Uterus (tissue), 4 donors: ENCODE data around the gene CDCA4. TPM values are rescaled to one million over a fixed set of nuclear protein-coding genes. Genes with fewer than 3 reads are reported as not detected.

ENCODE experiments used
- DNase-seq, 2 donors: peaks; one replicate each; pipeline ENCODE4 v3.0.0-alpha.2; 2019 to 2020
- H3K27ac ChIP-seq, 2 donors: fragments of 200-600 bp; sonication (generic); 1 replicate in 1 of 2; 2 replicates in 1 of 2; pipeline ENCODE4 v1.5.1; 2016 to 2018
- H3K27me3 ChIP-seq, 2 donors: fragments of 200-600 bp; sonication (generic); one replicate each; pipeline ENCODE4 v1.5.1; 2018 to 2019; ENCODE audit warnings: control low read depth in 1 of 2
- H3K36me3 ChIP-seq, 2 donors: fragments of 200-600 bp; sonication (generic); one replicate each; pipeline ENCODE4 v1.5.1; 2019; ENCODE audit warnings: control low read depth in 1 of 2
- H3K4me1 ChIP-seq, 2 donors: fragments of 200-600 bp; sonication (generic); one replicate each; pipeline ENCODE4 v1.5.1; 2018 to 2019; ENCODE audit warnings: control low read depth in 1 of 2
- H3K4me3 ChIP-seq, 2 donors: fragments of 200-600 bp; sonication (generic); 1 replicate in 1 of 2; 2 replicates in 1 of 2; pipeline ENCODE4 v1.5.1; 2018 to 2019; ENCODE audit warnings: mild to moderate bottlenecking in 1 of 2
- H3K9me3 ChIP-seq, 2 donors: fragments of 200-600 bp; sonication (generic); one replicate each; pipeline ENCODE4 v1.5.1; 2019; ENCODE audit warnings: control low read depth in 1 of 2
- POLR2A ChIP-seq, 2 donors: fragments of 450-650 bp; IDR thresholded peaks; one replicate each; pipeline ENCODE4 v1.6.1; 2016; ENCODE audit warnings: antibody characterized with exemption in 2 of 2, mild to moderate bottlenecking in 1 of 2, moderate library complexity in 1 of 2
- intact Hi-C: fragments of 100-400 bp; cut with DNase I; formaldehyde crosslinking; loops from one replicate; pipeline ENCODE4 v1.15.1; 2023; ENCODE audit warnings: low total_unique reads
- total RNA-seq, 4 donors: library from RNA; depleted of rRNA in 3 of 4; stranded (reverse); fragments of >200 nt in 3 of 4; gene quantifications; one replicate each; pipeline versions ENCODE4 v1.1.0 to v1.2.4, GENCODE V29; 2014 to 2023
- TF ChIP-seq, protein P1 (sequence below), 4 experiments: fragments of 200-600 bp in 2 of 4; fragments of 450-650 bp in 2 of 4; sonication (generic) in 2 of 4; IDR thresholded peaks; one replicate each; pipeline ENCODE4 v1.5.1; 2016 to 2019; ENCODE audit warnings: antibody characterized with exemption in 4 of 4, mild to moderate bottlenecking in 2 of 4, moderate library complexity in 1 of 4
- donor health status: DM: yes; HTN: yes; CAD: no.

The CDCA4 gene
- total RNA-seq, 4 donors from 2014 or later = 2.3 to 43.3 (median 10.3) TPM

DNA sequence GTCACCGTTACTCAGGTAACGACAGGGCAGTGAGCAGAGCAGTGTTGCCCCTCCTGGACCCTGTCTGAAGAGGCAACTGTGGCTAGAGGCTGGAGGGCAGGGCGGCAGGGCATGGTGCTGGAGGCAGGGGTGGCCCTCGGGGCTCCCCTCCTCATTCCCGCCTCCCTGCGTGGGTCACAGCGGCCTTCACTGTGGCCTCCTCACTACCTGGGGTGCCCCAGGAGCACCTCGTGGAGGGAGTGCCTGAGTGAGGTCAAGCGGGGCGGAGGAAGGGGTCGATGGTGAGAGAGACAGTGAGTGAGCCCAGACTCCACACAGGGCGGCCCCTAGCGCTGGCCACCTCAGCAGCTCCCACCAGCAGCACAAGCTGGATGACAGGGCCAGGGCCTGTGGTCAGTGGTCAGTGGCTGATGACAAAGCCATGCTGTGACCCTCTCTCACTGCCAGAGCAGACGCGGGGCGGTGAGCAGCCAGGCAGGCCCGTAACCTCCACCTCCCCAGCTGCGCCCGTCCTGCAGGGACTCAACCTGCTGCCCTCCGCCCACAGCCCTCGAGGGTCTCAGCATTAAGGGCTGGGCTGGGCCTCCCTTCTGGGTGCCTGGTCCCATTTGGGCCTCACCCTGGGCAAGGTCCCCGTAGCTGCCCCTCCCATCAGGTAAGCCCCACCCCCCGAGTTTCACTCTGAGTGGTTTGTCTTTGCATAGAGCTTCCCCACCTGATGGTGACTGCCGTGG, 26.6 kb upstream of the CDCA4 start:
- intact Hi-C loops = loop anchor here (5.0 kb wide), 1 partner anchor 150 kb away; no protein-coding TSS in a partner anchor
- Histone ChIP-seq H3K27me3 (no peaks in the 10 kb centered on the region), H3K9me3 (no peaks in the 10 kb centered on the region), H3K4me1 (peaks cover 0 to 6% of the 10 kb centered on the region in 2 donors), H3K4me3 (no peak overlapping the region), H3K36me3 (no peaks in the 10 kb centered on the region), H3K27ac (no peak overlapping the region)
- no peak for DNase-seq
- TF ChIP-seq, protein P1, sequence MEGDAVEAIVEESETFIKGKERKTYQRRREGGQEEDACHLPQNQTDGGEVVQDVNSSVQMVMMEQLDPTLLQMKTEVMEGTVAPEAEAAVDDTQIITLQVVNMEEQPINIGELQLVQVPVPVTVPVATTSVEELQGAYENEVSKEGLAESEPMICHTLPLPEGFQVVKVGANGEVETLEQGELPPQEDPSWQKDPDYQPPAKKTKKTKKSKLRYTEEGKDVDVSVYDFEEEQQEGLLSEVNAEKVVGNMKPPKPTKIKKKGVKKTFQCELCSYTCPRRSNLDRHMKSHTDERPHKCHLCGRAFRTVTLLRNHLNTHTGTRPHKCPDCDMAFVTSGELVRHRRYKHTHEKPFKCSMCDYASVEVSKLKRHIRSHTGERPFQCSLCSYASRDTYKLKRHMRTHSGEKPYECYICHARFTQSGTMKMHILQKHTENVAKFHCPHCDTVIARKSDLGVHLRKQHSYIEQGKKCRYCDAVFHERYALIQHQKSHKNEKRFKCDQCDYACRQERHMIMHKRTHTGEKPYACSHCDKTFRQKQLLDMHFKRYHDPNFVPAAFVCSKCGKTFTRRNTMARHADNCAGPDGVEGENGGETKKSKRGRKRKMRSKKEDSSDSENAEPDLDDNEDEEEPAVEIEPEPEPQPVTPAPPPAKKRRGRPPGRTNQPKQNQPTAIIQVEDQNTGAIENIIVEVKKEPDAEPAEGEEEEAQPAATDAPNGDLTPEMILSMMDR (IDR thresholded peaks at IDR 0.05) = no peak
- TF ChIP-seq POLR2A (IDR thresholded peaks at IDR 0.05) = no peak

DNA sequence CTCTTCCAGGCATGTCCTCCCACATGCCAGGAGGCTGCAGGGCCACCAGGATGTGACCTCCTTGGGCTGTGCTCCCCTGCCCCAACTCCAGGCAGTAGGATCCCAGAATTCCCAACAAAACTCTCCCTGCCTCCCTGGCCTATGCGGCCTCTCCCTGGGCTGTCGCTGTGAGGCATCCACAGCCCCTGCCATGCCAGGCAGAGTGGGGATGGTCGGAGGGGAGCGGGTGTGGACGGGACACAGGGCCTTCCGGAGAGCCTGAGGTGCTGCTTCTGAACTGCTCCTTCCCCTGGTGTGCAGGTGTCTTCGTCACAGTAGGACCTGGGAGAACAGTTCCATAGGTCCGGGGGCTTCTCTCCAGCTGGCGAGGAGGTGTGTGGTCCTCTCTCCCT, 26.0 kb upstream of the CDCA4 start:
- no peaks in the 10 kb centered on the region for H3K36me3 ChIP-seq
- peaks cover 0 to 6% of the 10 kb centered on the region in 2 donors for H3K4me1 ChIP-seq
- no peak overlapping the region for H3K27ac ChIP-seq
- no peak for DNase-seq
- no peak for TF ChIP-seq POLR2A (IDR thresholded peaks at IDR 0.05)
- TF ChIP-seq, protein P1 (IDR thresholded peaks at IDR 0.05) = no peak
- intact Hi-C loops = loop anchor here (5.0 kb wide), 1 partner anchor 150 kb away; no protein-coding TSS in a partner anchor
- H3K4me3 ChIP-seq = no peak overlapping the region
- H3K27me3 ChIP-seq = no peaks in the 10 kb centered on the region
- H3K9me3 ChIP-seq = no peaks in the 10 kb centered on the region

DNA sequence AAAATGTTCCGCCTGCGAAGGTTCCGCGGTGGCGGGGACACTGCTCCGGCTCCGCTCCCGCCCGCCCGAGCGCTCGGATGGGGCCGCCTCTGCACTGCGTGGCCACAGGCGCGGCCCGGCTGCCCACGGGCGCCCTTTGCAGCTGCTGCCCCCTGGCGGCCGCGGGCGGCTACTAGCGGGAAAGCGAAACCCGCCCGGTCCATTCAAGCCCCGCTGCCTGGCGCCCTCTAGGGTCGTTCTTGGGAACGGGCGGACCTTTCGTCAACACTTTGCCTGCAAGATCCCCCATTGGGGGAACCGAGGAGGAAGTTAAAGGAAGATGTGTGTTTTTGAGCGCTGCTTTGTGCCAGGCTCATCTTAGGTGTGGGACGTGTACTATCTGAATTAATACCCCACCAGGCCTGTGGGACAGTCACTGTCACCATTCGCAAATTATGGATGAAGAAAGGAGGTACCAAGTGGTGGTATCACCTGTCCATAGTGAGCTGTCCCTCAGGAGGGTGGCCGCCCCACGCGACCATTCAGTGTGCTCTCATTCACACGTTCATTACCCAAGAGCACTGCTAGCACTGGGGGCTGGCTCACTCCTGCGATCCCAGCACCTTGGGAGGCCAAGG, 24.9 kb upstream of the CDCA4 start:
- DNase-seq = peak; percentile 88 to 91
- Histone ChIP-seq H3K27ac (no peak overlapping the region), H3K4me3 (no peak overlapping the region), H3K9me3 (no peaks in the 10 kb centered on the region), H3K27me3 (no peaks in the 10 kb centered on the region), H3K4me1 (peaks cover 0 to 6% of the 10 kb centered on the region in 2 donors), H3K36me3 (no peaks in the 10 kb centered on the region)
- intact Hi-C loops = loop anchor here (5.0 kb wide), 1 partner anchor 149 kb away; no protein-coding TSS in a partner anchor
- TF ChIP-seq POLR2A (IDR thresholded peaks at IDR 0.05) = no peak
- TF ChIP-seq, protein P1 (IDR thresholded peaks at IDR 0.05) = peak; percentile 100

DNA sequence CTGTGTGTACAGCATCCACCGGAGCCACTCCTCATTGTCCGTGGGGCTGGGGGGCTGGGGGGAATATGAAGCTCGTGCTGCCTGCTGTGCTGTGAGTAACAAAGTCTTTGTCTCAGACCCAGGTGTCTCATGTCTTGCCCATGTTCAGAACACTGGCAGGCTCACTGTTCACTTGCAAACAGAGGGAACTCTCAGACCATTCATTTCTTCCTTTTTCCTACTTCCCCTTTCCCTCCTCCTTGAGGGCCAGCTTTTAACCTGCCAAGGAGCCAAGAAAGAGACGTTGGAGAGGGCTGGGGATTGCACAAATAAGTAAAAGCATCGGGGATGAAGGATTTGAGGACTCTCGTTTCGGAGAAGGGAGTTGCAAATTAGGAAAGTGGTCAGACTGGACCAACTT, 22.8 kb upstream of the CDCA4 start:
- TF ChIP-seq, protein P1 (IDR thresholded peaks at IDR 0.05) = no peak
- TF ChIP-seq POLR2A (IDR thresholded peaks at IDR 0.05) = no peak
- Histone ChIP-seq H3K4me3 (no peak overlapping the region), H3K9me3 (no peaks in the 10 kb centered on the region), H3K27ac (no peak overlapping the region), H3K36me3 (no peaks in the 10 kb centered on the region), H3K4me1 (peaks cover 0 to 6% of the 10 kb centered on the region in 2 donors), H3K27me3 (no peaks in the 10 kb centered on the region)
- no peak for DNase-seq
- intact Hi-C loops = no loop called here

DNA sequence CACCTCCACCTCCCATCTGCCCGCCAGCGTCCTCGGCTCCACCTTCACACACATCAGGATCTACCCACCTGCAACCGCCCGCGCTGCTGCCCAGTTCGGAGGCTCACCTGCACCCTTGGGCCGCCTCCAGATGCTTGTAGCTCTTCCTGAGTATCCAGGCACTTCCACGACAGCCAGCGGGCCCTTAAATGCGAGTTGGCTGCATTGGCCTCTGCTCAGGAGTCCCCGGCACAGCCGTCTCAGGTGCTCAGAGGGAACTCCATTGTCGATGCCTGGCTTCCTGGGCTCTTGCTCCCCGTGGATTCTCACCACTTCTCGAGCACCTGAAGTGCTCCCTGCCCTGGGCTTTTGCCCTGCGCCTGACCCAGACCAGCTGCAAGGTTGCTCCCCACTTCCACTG, 21.9 kb upstream of the CDCA4 start:
- no peak for TF ChIP-seq POLR2A (IDR thresholded peaks at IDR 0.05)
- TF ChIP-seq, protein P1 (IDR thresholded peaks at IDR 0.05) = no peak
- Histone ChIP-seq H3K27me3 (no peaks in the 10 kb centered on the region), H3K9me3 (no peaks in the 10 kb centered on the region), H3K27ac (no peak overlapping the region), H3K4me3 (no peak overlapping the region), H3K4me1 (peaks cover 0 to 6% of the 10 kb centered on the region in 2 donors), H3K36me3 (no peaks in the 10 kb centered on the region)
- intact Hi-C loops = no loop called here
- DNase-seq = no peak
